Endothelial cell of umbilical vein (primary cell): ENCODE results near the gene NRXN3.

ENCODE experiments used
- EZH2 ChIP-seq: IDR thresholded peaks from 2 replicates; pipeline ENCODE4 v1.6.1; 2012; ENCODE audit warnings: borderline replicate concordance, low read depth, mild to moderate bottlenecking, moderate library complexity, low read length, inconsistent platforms; ENCODE audit not compliant: severe bottlenecking
- FOS ChIP-seq: IDR thresholded peaks from 2 replicates; pipeline ENCODE4 v1.6.1; 2011; ENCODE audit warnings: mild to moderate bottlenecking, low read length, moderate library complexity, borderline replicate concordance; ENCODE audit not compliant: insufficient read depth
- MYC ChIP-seq: IDR thresholded peaks from one replicate; pipeline ENCODE4 v1.6.1; 2011; ENCODE audit warnings: mild to moderate bottlenecking, low read depth, low read length
- POLR2A ChIP-seq: IDR thresholded peaks from 2 replicates; pipeline ENCODE4 v1.6.1; 2012; ENCODE audit warnings: low read depth, mild to moderate bottlenecking, control low read depth, low read length
- POLR2AphosphoS5 ChIP-seq: IDR thresholded peaks from 2 replicates; pipeline ENCODE4 v1.6.1; 2012; ENCODE audit warnings: low read depth, mild to moderate bottlenecking, control low read depth, low read length, moderate library complexity; ENCODE audit not compliant: insufficient read depth
- TF ChIP-seq, protein P1 (sequence below), 2 donors: IDR thresholded peaks; 1 replicate in 1 of 2; 2 replicates in 1 of 2; pipeline ENCODE4 v1.5.1; 2011; ENCODE audit warnings: low read length in 2 of 2, mild to moderate bottlenecking in 2 of 2, moderate library complexity in 2 of 2, control low read depth in 1 of 2, inconsistent platforms in 1 of 2, low read depth in 1 of 2; ENCODE audit not compliant: insufficient read depth in 1 of 2; ENCODE audit errors: extremely low read depth in 1 of 2
- TF ChIP-seq, protein P2 (sequence below): IDR thresholded peaks from 2 replicates; pipeline ENCODE4 v1.6.1; 2011; ENCODE audit not compliant: insufficient read depth, insufficient read length

DNA sequence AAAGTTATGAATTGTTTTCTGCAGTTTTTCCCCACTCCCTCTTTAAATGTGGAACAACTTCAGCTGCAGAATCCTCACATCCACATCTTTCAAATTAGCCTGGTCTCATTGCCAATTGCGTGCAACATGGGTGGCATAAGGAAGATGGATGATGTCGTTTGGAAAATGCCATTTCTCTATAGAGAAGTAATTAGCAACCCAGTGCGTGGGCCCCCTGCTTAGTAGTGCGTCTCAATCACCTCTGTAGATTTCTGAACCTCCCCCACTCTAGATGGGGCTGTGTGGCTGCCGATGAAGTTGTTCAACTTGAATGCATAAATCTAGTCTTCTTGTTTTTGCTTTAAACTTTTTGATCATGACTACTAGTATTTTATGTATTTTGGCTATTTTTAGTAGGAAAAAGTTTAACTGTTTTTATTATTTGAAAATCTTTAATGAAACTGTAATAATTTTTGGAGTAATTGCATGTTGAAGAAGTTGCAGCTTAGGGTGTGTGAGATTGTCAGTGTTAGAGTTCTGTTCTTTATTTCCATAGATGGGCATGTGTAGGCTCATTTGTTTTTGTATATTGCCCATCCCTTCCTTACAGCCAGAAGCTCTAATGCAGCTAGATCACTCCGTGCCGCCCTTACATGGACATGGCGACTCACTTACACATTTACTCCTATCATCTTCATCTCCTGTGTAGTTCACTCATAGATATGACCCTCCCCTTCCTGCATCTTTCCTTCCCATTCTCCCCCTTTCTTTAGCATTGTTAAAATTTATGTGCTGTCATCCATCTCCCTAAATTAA is 1683.0 kb downstream of the NRXN3 start:
- no peak for TF ChIP-seq EZH2
- TF ChIP-seq, protein P1, sequence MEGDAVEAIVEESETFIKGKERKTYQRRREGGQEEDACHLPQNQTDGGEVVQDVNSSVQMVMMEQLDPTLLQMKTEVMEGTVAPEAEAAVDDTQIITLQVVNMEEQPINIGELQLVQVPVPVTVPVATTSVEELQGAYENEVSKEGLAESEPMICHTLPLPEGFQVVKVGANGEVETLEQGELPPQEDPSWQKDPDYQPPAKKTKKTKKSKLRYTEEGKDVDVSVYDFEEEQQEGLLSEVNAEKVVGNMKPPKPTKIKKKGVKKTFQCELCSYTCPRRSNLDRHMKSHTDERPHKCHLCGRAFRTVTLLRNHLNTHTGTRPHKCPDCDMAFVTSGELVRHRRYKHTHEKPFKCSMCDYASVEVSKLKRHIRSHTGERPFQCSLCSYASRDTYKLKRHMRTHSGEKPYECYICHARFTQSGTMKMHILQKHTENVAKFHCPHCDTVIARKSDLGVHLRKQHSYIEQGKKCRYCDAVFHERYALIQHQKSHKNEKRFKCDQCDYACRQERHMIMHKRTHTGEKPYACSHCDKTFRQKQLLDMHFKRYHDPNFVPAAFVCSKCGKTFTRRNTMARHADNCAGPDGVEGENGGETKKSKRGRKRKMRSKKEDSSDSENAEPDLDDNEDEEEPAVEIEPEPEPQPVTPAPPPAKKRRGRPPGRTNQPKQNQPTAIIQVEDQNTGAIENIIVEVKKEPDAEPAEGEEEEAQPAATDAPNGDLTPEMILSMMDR (IDR thresholded peaks at IDR 0.05; ENCODE audit: extremely low read depth in 1 of 2, insufficient read depth in 1 of 2, low read depth in 1 of 2, low read length in 2 of 2), result no peak
- no peak for TF ChIP-seq POLR2A
- TF ChIP-seq POLR2AphosphoS5, result no peak
- TF ChIP-seq, protein P2, sequence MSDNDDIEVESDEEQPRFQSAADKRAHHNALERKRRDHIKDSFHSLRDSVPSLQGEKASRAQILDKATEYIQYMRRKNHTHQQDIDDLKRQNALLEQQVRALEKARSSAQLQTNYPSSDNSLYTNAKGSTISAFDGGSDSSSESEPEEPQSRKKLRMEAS, result no peak
- TF ChIP-seq FOS, result no peak
- TF ChIP-seq MYC, result no peak
